HepG2 (cell line): Measurements from ENCODE around the gene SEMA4C. TPM values are rescaled to one million over a fixed set of nuclear protein-coding genes. Genes with fewer than 3 reads are reported as not detected.

Source experiments
- DDIT3 ChIP-seq: sonication (generic); formaldehyde crosslinking; IDR thresholded peaks from 2 replicates; pipeline ENCODE4 v1.4.0; 2020; ENCODE audit warnings: mild to moderate bottlenecking, missing genetic modification reagents
- HNF1B ChIP-seq: sonication (generic); formaldehyde crosslinking; IDR thresholded peaks from 2 replicates; pipeline ENCODE4 v1.5.1; 2020; ENCODE audit warnings: mild to moderate bottlenecking, moderate library complexity, missing genetic modification reagents
- HNRNPL ChIP-seq: fragments of 200-400 bp; formaldehyde crosslinking; IDR thresholded peaks from 2 replicates; pipeline ENCODE4 v1.6.1; 2017; ENCODE audit warnings: mild to moderate bottlenecking, low read depth, low read length
- LCORL ChIP-seq, 2 experiments: fragments of 450-650 bp in 1 of 2; sonication (generic) in 1 of 2; formaldehyde crosslinking in 1 of 2; IDR thresholded peaks; 2 replicates each; pipeline versions ENCODE4 v1.5.0 to v1.6.1; 2017 to 2020; ENCODE audit warnings: antibody characterized with exemption in 1 of 2, missing genetic modification reagents in 1 of 2
- PHF20 ChIP-seq: sonication (generic); formaldehyde crosslinking; IDR thresholded peaks from 2 replicates; pipeline ENCODE4 v1.5.0; 2020; ENCODE audit warnings: mild to moderate bottlenecking, missing genetic modification reagents
- PHF21A ChIP-seq: sonication (generic); formaldehyde crosslinking; IDR thresholded peaks from 2 replicates; pipeline ENCODE4 v1.5.0; 2020; ENCODE audit warnings: mild to moderate bottlenecking, missing genetic modification reagents
- SOX5 ChIP-seq: IDR thresholded peaks from 2 replicates; pipeline ENCODE4 v1.6.1; 2016; ENCODE audit warnings: borderline replicate concordance
- SUZ12 ChIP-seq: fragments of 150-350 bp; IDR thresholded peaks from 2 replicates; pipeline ENCODE4 v1.6.1; 2014; ENCODE audit warnings: low read depth, low read length
- YEATS2 ChIP-seq: sonication (generic); formaldehyde crosslinking; IDR thresholded peaks from 2 replicates; pipeline ENCODE4 v1.4.0; 2020; ENCODE audit warnings: missing genetic modification reagents, borderline replicate concordance
- ZBTB38 ChIP-seq: sonication (generic); formaldehyde crosslinking; IDR thresholded peaks from 2 replicates; pipeline ENCODE4 v1.5.1; 2020; ENCODE audit warnings: mild to moderate bottlenecking, missing genetic modification reagents
- ZFY ChIP-seq: sonication (generic); formaldehyde crosslinking; IDR thresholded peaks from 2 replicates; pipeline ENCODE4 v1.4.0; 2020; ENCODE audit warnings: missing genetic modification reagents
- ZNF121 ChIP-seq: sonication (generic); formaldehyde crosslinking; IDR thresholded peaks from 2 replicates; pipeline ENCODE4 v1.5.0; 2020; ENCODE audit warnings: mild to moderate bottlenecking, missing genetic modification reagents
- ZNF441 ChIP-seq: sonication (generic); formaldehyde crosslinking; IDR thresholded peaks from 2 replicates; pipeline ENCODE4 v1.7.0; 2021; ENCODE audit warnings: missing genetic modification reagents, borderline replicate concordance
- ZNF501 ChIP-seq: sonication (generic); formaldehyde crosslinking; IDR thresholded peaks from 2 replicates; pipeline ENCODE4 v1.5.1; 2020; ENCODE audit warnings: mild to moderate bottlenecking, moderate library complexity, missing genetic modification reagents
- ZNF543 ChIP-seq: sonication (generic); formaldehyde crosslinking; IDR thresholded peaks from 2 replicates; pipeline ENCODE4 v1.4.0; 2020; ENCODE audit warnings: mild to moderate bottlenecking, missing genetic modification reagents
- ZNF644 ChIP-seq: IDR thresholded peaks from 2 replicates; pipeline ENCODE4 v1.6.1; 2016; ENCODE audit warnings: low read depth
- ZSCAN25 ChIP-seq: sonication (generic); formaldehyde crosslinking; IDR thresholded peaks from 2 replicates; pipeline ENCODE4 v1.8.0; 2022; ENCODE audit warnings: mild to moderate bottlenecking, missing genetic modification reagents
- ZSCAN31 ChIP-seq: sonication (generic); formaldehyde crosslinking; IDR thresholded peaks from 2 replicates; pipeline ENCODE4 v1.5.0; 2020; ENCODE audit warnings: low read depth, mild to moderate bottlenecking, missing genetic modification reagents
- polyA plus RNA-seq, 8 experiments: library from polyadenylated mRNA; depleted of rRNA in 3 of 8; stranded (reverse) in 7 of 8; unstranded in 1 of 8; fragments of >200 nt; fragmentation: Illumina TruSeq in 4 of 8; extraction: Trizol in 4 of 8; gene quantifications; 2 replicates each; pipeline versions ENCODE4 v1.2.1 to v1.2.3, GENCODE V29; 2011 to 2016; ENCODE audit warnings: low read depth in 4 of 8, missing spikeins in 1 of 8, mixed read lengths in 1 of 8; ENCODE audit not compliant: insufficient read depth in 1 of 8
- total RNA-seq, 5 experiments: library from RNA; depleted of rRNA; stranded (reverse); fragments of >200 nt; fragmentation: Illumina TruSeq; extraction: Trizol; gene quantifications; 2 replicates each; pipeline ENCODE4 v1.2.3, GENCODE V29; 2016; ENCODE audit warnings: low read depth in 1 of 5
- TF ChIP-seq, protein P1 (sequence below): IDR thresholded peaks from 2 replicates; pipeline ENCODE4 v1.6.1; 2012; ENCODE audit warnings: inconsistent platforms
- TF ChIP-seq, protein P2 (sequence below): sonication (generic); formaldehyde crosslinking; IDR thresholded peaks from 2 replicates; pipeline ENCODE4 v1.8.0; 2022; ENCODE audit warnings: missing genetic modification reagents, mild to moderate bottlenecking, inconsistent platforms, borderline replicate concordance
- TF ChIP-seq, protein P3 (sequence below): sonication (generic); formaldehyde crosslinking; IDR thresholded peaks from 2 replicates; pipeline ENCODE4 v1.4.0; 2020; ENCODE audit warnings: missing genetic modification reagents
- TF ChIP-seq, protein P4 (sequence below): sonication (generic); formaldehyde crosslinking; IDR thresholded peaks from 2 replicates; pipeline ENCODE4 v1.4.0; 2020; ENCODE audit warnings: missing genetic modification reagents, mild to moderate bottlenecking, borderline replicate concordance

The SEMA4C gene
- total and polyA plus RNA-seq, 2 of the 13 experiments (the other 11 are each of a cell fraction or from before 2014, with no cell fraction given): 25.9 to 46.6 TPM

DNA sequence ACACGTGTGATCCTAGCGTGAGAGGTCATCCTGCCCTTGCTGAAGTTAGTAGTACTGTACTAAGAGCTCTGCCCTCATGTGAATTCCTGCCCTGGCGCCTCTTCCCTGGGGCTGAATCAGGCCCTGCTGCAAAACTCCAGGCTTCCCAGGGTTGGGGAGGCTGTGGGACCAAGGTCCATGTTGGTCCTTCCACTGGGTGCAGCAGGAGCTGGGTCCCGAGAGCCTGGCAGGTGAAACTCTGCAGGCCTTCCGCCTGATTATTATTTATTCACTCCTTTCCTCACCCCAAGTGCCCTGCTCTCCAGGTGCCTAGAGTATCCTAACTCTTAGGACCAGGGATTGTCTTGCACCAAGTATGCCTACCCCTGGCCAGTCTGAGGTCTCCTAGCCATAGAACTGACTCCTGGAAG, 59.1 kb downstream of the SEMA4C start (continued):
- TF ChIP-seq SUZ12 (no peak), ZFY (CRISPR knock-in tag) (peak; percentile 76), ZBTB38 (CRISPR knock-in tag) (peak; percentile 49; the same call in 1 of the 2 replicates), ZSCAN31 (CRISPR knock-in tag) (peak; percentile 61; the same call in 1 of the 2 replicates), HNF1B (CRISPR knock-in tag) (0 out of 2 replicates have a peak, but pooled peaks have one; percentile 66), DDIT3 (CRISPR knock-in tag) (no peak), PHF20 (CRISPR knock-in tag) (0 out of 2 replicates have a peak, but pooled peaks have one; percentile 38), LCORL (IDR thresholded peaks at IDR 0.05) (no peak), LCORL (CRISPR knock-in tag; IDR thresholded peaks at IDR 0.05) (peak; percentile 60; the same call in 1 of the 2 replicates), PHF21A (CRISPR knock-in tag) (peak; percentile 82), YEATS2 (CRISPR knock-in tag) (no peak; the same call in 1 of the 2 replicates), ZNF644 (CRISPR knock-in tag) (peak; percentile 93), ZNF543 (CRISPR knock-in tag) (peak; percentile 61; the same call in 1 of the 2 replicates), HNRNPL (0 out of 2 replicates have a peak, but pooled peaks have one; percentile 52), ZNF121 (CRISPR knock-in tag) (0 out of 2 replicates have a peak, but pooled peaks have one; percentile 12), ZNF441 (CRISPR knock-in tag) (no peak), ZSCAN25 (CRISPR knock-in tag) (peak; percentile 36; the same call in 1 of the 2 replicates), SOX5 (CRISPR knock-in tag) (peak; percentile 17; the same call in 1 of the 2 replicates), ZNF501 (peak; percentile 71)
- TF ChIP-seq, protein P1, sequence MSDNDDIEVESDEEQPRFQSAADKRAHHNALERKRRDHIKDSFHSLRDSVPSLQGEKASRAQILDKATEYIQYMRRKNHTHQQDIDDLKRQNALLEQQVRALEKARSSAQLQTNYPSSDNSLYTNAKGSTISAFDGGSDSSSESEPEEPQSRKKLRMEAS: peak; percentile 57
- TF ChIP-seq, protein P2, sequence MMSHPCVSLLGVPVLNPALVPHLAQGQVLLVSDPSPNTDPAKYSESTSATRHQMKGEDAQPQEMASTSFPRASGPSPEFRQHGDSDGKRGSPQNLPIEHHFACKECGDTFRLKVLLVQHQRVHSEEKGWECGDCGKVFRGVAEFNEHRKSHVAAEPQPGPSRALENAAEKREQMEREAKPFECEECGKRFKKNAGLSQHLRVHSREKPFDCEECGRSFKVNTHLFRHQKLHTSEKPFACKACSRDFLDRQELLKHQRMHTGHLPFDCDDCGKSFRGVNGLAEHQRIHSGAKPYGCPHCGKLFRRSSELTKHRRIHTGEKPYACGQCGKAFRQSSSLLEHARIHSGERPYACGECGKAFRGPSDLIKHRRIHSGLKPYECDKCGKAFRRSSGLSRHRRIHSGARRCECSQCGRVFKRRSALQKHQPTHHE (CRISPR knock-in tag): no peak
- TF ChIP-seq, protein P3, sequence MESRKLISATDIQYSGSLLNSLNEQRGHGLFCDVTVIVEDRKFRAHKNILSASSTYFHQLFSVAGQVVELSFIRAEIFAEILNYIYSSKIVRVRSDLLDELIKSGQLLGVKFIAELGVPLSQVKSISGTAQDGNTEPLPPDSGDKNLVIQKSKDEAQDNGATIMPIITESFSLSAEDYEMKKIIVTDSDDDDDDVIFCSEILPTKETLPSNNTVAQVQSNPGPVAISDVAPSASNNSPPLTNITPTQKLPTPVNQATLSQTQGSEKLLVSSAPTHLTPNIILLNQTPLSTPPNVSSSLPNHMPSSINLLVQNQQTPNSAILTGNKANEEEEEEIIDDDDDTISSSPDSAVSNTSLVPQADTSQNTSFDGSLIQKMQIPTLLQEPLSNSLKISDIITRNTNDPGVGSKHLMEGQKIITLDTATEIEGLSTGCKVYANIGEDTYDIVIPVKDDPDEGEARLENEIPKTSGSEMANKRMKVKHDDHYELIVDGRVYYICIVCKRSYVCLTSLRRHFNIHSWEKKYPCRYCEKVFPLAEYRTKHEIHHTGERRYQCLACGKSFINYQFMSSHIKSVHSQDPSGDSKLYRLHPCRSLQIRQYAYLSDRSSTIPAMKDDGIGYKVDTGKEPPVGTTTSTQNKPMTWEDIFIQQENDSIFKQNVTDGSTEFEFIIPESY (CRISPR knock-in tag): peak; percentile 66
- TF ChIP-seq, protein P4, sequence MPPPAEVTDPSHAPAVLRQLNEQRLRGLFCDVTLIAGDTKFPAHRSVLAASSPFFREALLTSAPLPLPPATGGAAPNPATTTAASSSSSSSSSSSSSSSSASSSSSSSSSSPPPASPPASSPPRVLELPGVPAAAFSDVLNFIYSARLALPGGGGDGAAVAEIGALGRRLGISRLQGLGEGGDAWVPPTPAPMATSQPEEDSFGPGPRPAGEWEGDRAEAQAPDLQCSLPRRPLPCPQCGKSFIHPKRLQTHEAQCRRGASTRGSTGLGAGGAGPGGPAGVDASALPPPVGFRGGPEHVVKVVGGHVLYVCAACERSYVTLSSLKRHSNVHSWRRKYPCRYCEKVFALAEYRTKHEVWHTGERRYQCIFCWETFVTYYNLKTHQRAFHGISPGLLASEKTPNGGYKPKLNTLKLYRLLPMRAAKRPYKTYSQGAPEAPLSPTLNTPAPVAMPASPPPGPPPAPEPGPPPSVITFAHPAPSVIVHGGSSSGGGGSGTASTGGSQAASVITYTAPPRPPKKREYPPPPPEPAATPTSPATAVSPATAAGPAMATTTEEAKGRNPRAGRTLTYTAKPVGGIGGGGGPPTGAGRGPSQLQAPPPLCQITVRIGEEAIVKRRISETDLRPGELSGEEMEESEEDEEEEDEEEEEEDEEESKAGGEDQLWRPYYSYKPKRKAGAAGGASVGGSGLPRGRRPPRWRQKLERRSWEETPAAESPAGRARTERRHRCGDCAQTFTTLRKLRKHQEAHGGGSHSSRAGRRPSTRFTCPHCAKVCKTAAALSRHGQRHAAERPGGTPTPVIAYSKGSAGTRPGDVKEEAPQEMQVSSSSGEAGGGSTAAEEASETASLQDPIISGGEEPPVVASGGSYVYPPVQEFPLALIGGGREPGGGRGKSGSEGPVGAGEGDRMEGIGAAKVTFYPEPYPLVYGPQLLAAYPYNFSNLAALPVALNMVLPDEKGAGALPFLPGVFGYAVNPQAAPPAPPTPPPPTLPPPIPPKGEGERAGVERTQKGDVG (CRISPR knock-in tag): 0 out of 2 replicates have a peak, but pooled peaks have one; percentile 38
